Measurements from ENCODE around the gene LYG2.
"Not testable (repeated sequence)": the region's sequence is repeated elsewhere in the genome, so short reads cannot be mapped to it uniquely, and the experiment has no call there.

The LYG2 gene

GRCh38 chr2:99200076-99200800 lies 55.2 kb downstream of the LYG2 start:
- DNase-seq, result no peak

- no peak for DNase-seq
Observed at GRCh38 chr2:99198103-99198841, 57.2 kb downstream of the LYG2 start.

DNA sequence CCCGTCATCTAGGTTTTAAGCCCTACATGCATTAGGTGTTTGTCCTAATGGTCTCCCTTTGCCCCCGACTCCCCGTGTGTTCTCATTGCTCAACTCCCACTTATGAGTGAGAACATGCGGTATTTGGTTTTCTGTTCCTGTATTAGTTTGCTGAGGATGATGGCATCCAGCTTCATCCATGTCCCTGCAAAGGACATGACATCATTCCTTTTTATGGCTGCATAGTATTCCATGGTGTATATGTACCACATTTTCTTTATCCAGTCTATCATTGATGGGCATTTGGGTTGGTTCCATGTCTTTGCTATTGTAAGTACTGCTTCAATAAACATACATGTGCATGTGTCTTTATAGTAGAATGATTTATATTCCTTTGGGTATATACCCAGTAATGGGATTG lies 63.1 kb downstream of the LYG2 start:
- DNase-seq, result not testable (repeated sequence)
